NCI-H2107 treated with DMSO at 0.1 percent for 48 hours (cell line): ENCODE results near the gene TP53I11.
A peak's percentile ranks its signal among the peaks of the same experiment; 100 is the strongest.

ENCODE experiments used
- DNase-seq: peaks from one replicate; lab custom pipeline; 2025; ENCODE audit not compliant: unreplicated experiment; lab: John Stamatoyannopoulos, UW

TP53I11 gene

GRCh38 chr11:44978961-44979331 lies 28.3 kb upstream of the TP53I11 start:
- DNase-seq = peak; percentile 73

- peak; percentile 57 for DNase-seq
Measured at GRCh38 chr11:44978274-44978960, 27.7 kb upstream of the TP53I11 start.

GRCh38 chr11:44977493-44977984 lies 26.9 kb upstream of the TP53I11 start:
- DNase-seq = peak; percentile 30

GRCh38 chr11:44976576-44976975 lies 25.9 kb upstream of the TP53I11 start:
- DNase-seq = no peak

- DNase-seq = no peak
Measured at GRCh38 chr11:44974402-44975000, 23.8 kb upstream of the TP53I11 start.

- DNase-seq = no peak
Measured at GRCh38 chr11:44973632-44974401, 23.1 kb upstream of the TP53I11 start.

GRCh38 chr11:44972746-44973435 lies 22.2 kb upstream of the TP53I11 start:
- no peak for DNase-seq

- no peak for DNase-seq
Measured at GRCh38 chr11:44971185-44971584, 20.5 kb upstream of the TP53I11 start.

- no peak for DNase-seq
Measured at GRCh38 chr11:44970293-44970692, 19.6 kb upstream of the TP53I11 start.

- no peak for DNase-seq
Measured at GRCh38 chr11:44969651-44970252, 19.1 kb upstream of the TP53I11 start.

- DNase-seq = no peak
Measured at GRCh38 chr11:44968510-44968909, 17.8 kb upstream of the TP53I11 start.

GRCh38 chr11:44967930-44968496 lies 17.3 kb upstream of the TP53I11 start:
- DNase-seq = no peak

GRCh38 chr11:44966694-44967093 lies 16.0 kb upstream of the TP53I11 start:
- no peak for DNase-seq

GRCh38 chr11:44964526-44965209 lies 14.0 kb upstream of the TP53I11 start:
- DNase-seq = peak; percentile 76

GRCh38 chr11:44963948-44964347 lies 13.3 kb upstream of the TP53I11 start:
- DNase-seq = no peak

GRCh38 chr11:44963136-44963535 lies 12.5 kb upstream of the TP53I11 start:
- no peak for DNase-seq

GRCh38 chr11:44962464-44962863 lies 11.8 kb upstream of the TP53I11 start:
- DNase-seq = no peak

GRCh38 chr11:44960200-44960845 lies 9.6 kb upstream of the TP53I11 start:
- DNase-seq = no peak

GRCh38 chr11:44959064-44959463 lies 8.4 kb upstream of the TP53I11 start:
- DNase-seq = no peak
